ENCODE measurements around the gene PDE1C.
"Not testable (repeated sequence)": the region's sequence is repeated elsewhere in the genome, so short reads cannot be mapped to it uniquely, and the experiment has no call there.

PDE1C gene

GRCh38 chr7:32042900-32043299, 27.3 kb downstream of the PDE1C start:
- DNase-seq, result no peak

GRCh38 chr7:32039000-32039756, 31.0 kb downstream of the PDE1C start:
- no peak for DNase-seq

GRCh38 chr7:32037650-32038198, 32.5 kb downstream of the PDE1C start:
- no peak for DNase-seq

- DNase-seq, result no peak
Observed at GRCh38 chr7:32036557-32036956, 33.6 kb downstream of the PDE1C start.

- no peak for DNase-seq
Observed at GRCh38 chr7:32034052-32034451, 36.2 kb downstream of the PDE1C start.

- no peak for DNase-seq
Observed at GRCh38 chr7:32033006-32033405, 37.2 kb downstream of the PDE1C start.

GRCh38 chr7:32032211-32032610, 38.0 kb downstream of the PDE1C start:
- no peak for DNase-seq

- no peak for DNase-seq
Observed at GRCh38 chr7:32030904-32031692, 39.1 kb downstream of the PDE1C start.

- DNase-seq, result no peak
Observed at GRCh38 chr7:32026083-32026425, 44.2 kb downstream of the PDE1C start.

- no peak for DNase-seq
Observed at GRCh38 chr7:32025381-32026082, 44.7 kb downstream of the PDE1C start.

GRCh38 chr7:32023376-32023775, 46.8 kb downstream of the PDE1C start:
- DNase-seq, result no peak

- no peak for DNase-seq
Observed at GRCh38 chr7:32022966-32023365, 47.2 kb downstream of the PDE1C start.

GRCh38 chr7:32020551-32021159, 49.6 kb downstream of the PDE1C start:
- no peak for DNase-seq

- no peak for DNase-seq
Observed at GRCh38 chr7:32018845-32019578, 51.2 kb downstream of the PDE1C start.

GRCh38 chr7:32015133-32015532, 55.1 kb downstream of the PDE1C start:
- DNase-seq, result no peak

- not testable (repeated sequence) for DNase-seq
Observed at GRCh38 chr7:32013471-32013870, 56.7 kb downstream of the PDE1C start.

GRCh38 chr7:32005577-32005976, 64.6 kb downstream of the PDE1C start:
- no peak for DNase-seq

GRCh38 chr7:32001948-32002347, 68.3 kb downstream of the PDE1C start:
- no peak for DNase-seq

GRCh38 chr7:31997423-31997822, 72.8 kb downstream of the PDE1C start:
- DNase-seq, result no peak

GRCh38 chr7:31995134-31995533, 75.1 kb downstream of the PDE1C start:
- no peak for DNase-seq

GRCh38 chr7:31991846-31992245, 78.4 kb downstream of the PDE1C start:
- no peak for DNase-seq

GRCh38 chr7:31991406-31991805, 78.8 kb downstream of the PDE1C start:
- DNase-seq, result no peak

Measured in activated naive CD4-positive, alpha-beta T cell treated with Interleukin-2 at 50 U/mL for 16 hours (primary cell).